Measurements from ENCODE around the gene RAB44. TPM values are rescaled to one million over a fixed set of nuclear protein-coding genes. Genes with fewer than 3 reads are reported as not detected.

RAB44 gene
- total and polyA plus RNA-seq, 9 donors: 0.04 to 0.15 (median 0.12) TPM; not detected in 3

DNA sequence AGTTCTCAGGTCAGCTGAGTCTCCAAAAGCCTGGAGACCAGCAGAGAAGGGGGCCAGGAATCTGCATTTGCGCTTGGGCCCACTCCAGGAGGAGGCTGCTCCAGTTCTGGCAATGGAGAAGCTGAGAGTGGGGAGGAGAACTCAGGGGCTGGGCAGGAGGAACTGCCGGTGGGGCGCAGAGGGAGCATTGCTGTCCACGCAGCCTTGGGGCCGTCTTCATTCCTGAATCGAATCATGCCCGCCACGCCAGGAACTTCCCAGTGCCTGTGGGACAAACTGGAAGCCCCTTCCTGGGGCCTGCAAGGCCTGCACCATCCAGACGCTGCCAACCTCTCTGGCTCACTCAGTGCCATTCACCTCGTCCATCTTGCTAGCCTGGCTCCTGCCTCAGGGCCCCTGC, 16.9 kb downstream of the RAB44 start:
- TF ChIP-seq POLR2A (IDR thresholded peaks at IDR 0.05): no peak
- TF ChIP-seq, protein P1, sequence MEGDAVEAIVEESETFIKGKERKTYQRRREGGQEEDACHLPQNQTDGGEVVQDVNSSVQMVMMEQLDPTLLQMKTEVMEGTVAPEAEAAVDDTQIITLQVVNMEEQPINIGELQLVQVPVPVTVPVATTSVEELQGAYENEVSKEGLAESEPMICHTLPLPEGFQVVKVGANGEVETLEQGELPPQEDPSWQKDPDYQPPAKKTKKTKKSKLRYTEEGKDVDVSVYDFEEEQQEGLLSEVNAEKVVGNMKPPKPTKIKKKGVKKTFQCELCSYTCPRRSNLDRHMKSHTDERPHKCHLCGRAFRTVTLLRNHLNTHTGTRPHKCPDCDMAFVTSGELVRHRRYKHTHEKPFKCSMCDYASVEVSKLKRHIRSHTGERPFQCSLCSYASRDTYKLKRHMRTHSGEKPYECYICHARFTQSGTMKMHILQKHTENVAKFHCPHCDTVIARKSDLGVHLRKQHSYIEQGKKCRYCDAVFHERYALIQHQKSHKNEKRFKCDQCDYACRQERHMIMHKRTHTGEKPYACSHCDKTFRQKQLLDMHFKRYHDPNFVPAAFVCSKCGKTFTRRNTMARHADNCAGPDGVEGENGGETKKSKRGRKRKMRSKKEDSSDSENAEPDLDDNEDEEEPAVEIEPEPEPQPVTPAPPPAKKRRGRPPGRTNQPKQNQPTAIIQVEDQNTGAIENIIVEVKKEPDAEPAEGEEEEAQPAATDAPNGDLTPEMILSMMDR (IDR thresholded peaks at IDR 0.05): no peak
- no peak for TF ChIP-seq EP300 (IDR thresholded peaks at IDR 0.05)
- Histone ChIP-seq H3K9me3 (no peaks in the 10 kb centered on the region), H3K4me1 (ENCODE audit: insufficient read depth) (no peaks in the 10 kb centered on the region), H3K36me3 (no peaks in the 10 kb centered on the region), H3K4me3 (no peak overlapping the region), H3K27me3 (no peaks in the 10 kb centered on the region), H3K27ac (no peak overlapping the region)
- no peak for DNase-seq
- 80 to 86% (median 82%) methylated on average over 10 of the region's 10 CpGs for WGBS, 3 donors
- intact Hi-C loops (cut with DNase I): no loop called here

DNA sequence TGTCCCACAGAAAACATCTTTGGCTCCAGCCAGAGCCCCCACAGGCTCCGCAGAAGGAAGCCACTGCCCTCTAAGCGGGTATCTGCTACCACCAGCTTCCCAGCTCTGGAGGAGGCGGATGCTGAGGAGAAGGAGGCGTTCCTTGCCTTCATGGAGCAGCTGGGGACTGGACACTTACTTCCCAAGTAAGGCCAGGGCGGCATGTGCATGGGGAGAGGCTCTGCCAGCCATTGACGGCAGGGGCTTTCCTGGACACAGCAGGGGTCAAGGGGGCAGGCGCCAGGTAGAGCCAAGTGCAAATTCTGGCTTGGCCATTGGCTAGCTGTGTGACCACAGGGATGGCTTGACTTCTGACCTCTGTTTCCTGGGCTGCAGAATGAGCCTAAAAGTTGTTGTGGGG, 17.8 kb downstream of the RAB44 start:
- Histone ChIP-seq H3K4me1 (ENCODE audit: insufficient read depth) (no peaks in the 10 kb centered on the region), H3K9me3 (no peaks in the 10 kb centered on the region), H3K27ac (no peak overlapping the region), H3K27me3 (no peaks in the 10 kb centered on the region), H3K4me3 (no peak overlapping the region), H3K36me3 (no peaks in the 10 kb centered on the region)
- no peak for DNase-seq
- 87 to 89% (median 89%) methylated on average over 7 of the region's 7 CpGs for WGBS, 3 donors
- TF ChIP-seq POLR2A (IDR thresholded peaks at IDR 0.05) (no peak), EP300 (IDR thresholded peaks at IDR 0.05) (no peak)
- TF ChIP-seq, protein P1 (IDR thresholded peaks at IDR 0.05): no peak
- intact Hi-C loops (cut with DNase I): no loop called here

DNA sequence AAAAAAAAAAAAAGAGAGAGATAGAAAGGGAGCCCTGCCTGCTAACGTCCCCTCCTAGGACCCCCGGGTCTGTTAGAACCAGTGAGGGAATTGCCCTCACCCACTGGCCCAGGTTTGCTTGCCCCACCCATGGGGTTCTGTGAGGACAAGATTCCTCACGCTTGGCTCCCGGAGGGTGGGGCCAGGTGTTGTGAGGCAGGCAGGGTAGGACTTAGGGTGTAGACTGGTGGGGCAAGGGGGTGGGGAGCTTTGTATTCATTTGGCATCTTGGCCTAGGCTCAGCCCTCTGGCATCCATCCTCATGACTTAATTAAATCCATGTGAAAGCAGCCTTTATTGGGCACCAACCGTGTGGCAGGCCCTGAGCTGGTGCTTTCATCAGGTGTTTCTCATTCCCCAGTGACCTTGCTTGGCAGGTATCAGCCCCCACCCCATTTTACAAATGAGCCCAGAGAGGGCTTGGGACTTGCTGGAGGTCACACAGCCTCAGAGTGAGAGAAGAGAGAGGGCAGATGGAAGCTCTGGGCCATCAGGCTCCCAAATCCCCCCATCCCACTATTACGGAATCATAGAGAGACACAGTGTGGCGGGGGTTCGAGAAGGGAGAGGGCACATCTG, 19.0 kb downstream of the RAB44 start:
- H3K4me1 ChIP-seq (ENCODE audit: insufficient read depth): no peaks in the 10 kb centered on the region

DNA sequence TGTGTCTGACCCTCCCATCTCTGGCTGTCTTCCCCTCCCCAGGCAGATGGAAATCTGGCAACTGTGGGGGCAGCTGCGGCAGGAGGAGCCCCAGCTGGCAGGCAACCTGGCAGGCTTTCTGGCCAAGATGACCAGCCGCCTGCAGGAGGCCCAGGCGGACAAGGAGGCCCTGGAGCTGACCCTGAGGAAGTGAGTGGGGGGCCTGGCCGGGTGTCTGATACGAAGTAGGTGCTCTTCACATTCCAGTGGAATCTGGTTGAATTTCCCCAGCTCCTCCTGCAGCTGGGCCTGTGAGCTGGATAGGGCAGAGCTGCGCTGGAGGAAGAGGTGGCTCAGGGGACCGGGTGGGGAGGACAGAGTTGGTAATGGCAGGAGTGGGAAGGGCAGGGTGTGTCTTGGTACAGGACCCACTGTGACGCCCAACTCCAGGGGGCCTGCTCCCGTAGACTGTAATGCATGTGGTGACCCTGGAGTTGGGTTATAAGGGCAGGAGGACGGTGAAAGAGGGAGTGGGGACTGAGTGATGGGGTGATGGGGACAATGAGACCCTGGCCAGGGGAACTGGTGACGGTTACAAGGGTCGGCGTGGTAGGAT, 19.7 kb downstream of the RAB44 start:
- intact Hi-C loops (cut with DNase I): no loop called here
- H3K27ac ChIP-seq: no peak overlapping the region
- H3K4me1 ChIP-seq (ENCODE audit: insufficient read depth): no peaks in the 10 kb centered on the region
- H3K9me3 ChIP-seq: no peaks in the 10 kb centered on the region
- H3K27me3 ChIP-seq: no peaks in the 10 kb centered on the region
- no peak for TF ChIP-seq EP300 (IDR thresholded peaks at IDR 0.05)
- TF ChIP-seq POLR2A (IDR thresholded peaks at IDR 0.05): no peak
- TF ChIP-seq, protein P1 (IDR thresholded peaks at IDR 0.05): no peak
- DNase-seq: peak in 1 of 5 donors; percentile 10
- H3K36me3 ChIP-seq: no peaks in the 10 kb centered on the region
- 57 to 70% (median 58%) methylated on average over 13 of the region's 13 CpGs for WGBS, 3 donors
- no peak overlapping the region for H3K4me3 ChIP-seq

More for the DNA sequence above, 19.0 kb downstream of the RAB44 start:
- TF ChIP-seq, protein P1 (IDR thresholded peaks at IDR 0.05): no peak
- no peak overlapping the region for H3K4me3 ChIP-seq
- intact Hi-C loops (cut with DNase I): no loop called here
- 86 to 89% (median 89%) methylated on average over 8 of the region's 8 CpGs for whole genome bisulfite sequencing, 3 donors
- H3K27ac ChIP-seq: no peak overlapping the region
- no peaks in the 10 kb centered on the region for H3K9me3 ChIP-seq
- H3K36me3 ChIP-seq: no peaks in the 10 kb centered on the region
- DNase-seq: no peak
- H3K27me3 ChIP-seq: no peaks in the 10 kb centered on the region
